LNCaP clone FGC (cell line): ENCODE measurements around the gene SART3.

ENCODE experiments used
- DNase-seq: peaks from one replicate; pipeline ENCODE4 v3.0.0-alpha.2; 2011; ENCODE audit warnings: low read depth
- H3K4me3 ChIP-seq: 2 replicates; pipeline ENCODE4 v1.5.1; 2011; ENCODE audit warnings: mild to moderate bottlenecking, low read depth, low read length, control low read depth
- CTCF ChIP-seq: IDR thresholded peaks from 2 replicates; pipeline ENCODE4 v1.5.1; 2012; ENCODE audit warnings: mild to moderate bottlenecking; ENCODE audit not compliant: control insufficient read depth, insufficient read depth; ENCODE audit errors: extremely low read depth

SART3 gene

GRCh38 chr12:108589840-108590229 is 28.9 kb upstream of the SART3 start:
- no peak for DNase-seq
- TF ChIP-seq CTCF = no peak
- no peak overlapping the region for H3K4me3 ChIP-seq

GRCh38 chr12:108589028-108589839 is 28.3 kb upstream of the SART3 start:
- TF ChIP-seq CTCF = no peak
- H3K4me3 ChIP-seq = no peak overlapping the region
- DNase-seq = no peak

- DNase-seq = no peak
- TF ChIP-seq CTCF = no peak
Measured at GRCh38 chr12:108587826-108588225, 26.9 kb upstream of the SART3 start.

GRCh38 chr12:108586306-108586705 is 25.3 kb upstream of the SART3 start:
- TF ChIP-seq CTCF = no peak
- DNase-seq = no peak
- H3K4me3 ChIP-seq = no peak overlapping the region

More at GRCh38 chr12:108587826-108588225, 26.9 kb upstream of the SART3 start:
- no peak overlapping the region for H3K4me3 ChIP-seq

- no peak overlapping the region for H3K4me3 ChIP-seq
- TF ChIP-seq CTCF = no peak
- no peak for DNase-seq
Measured at GRCh38 chr12:108585864-108586263, 24.9 kb upstream of the SART3 start.

GRCh38 chr12:108584456-108585065 is 23.6 kb upstream of the SART3 start:
- H3K4me3 ChIP-seq = no peak overlapping the region
- TF ChIP-seq CTCF = no peak
- no peak for DNase-seq
